DMS79 (cell line): ENCODE results near the gene RASSF10.
"Not testable (repeated sequence)": the region's sequence is repeated elsewhere in the genome, so short reads cannot be mapped to it uniquely, and the experiment has no call there.

ENCODE experiments used
- DNase-seq: peaks from one replicate; lab custom pipeline; 2025; lab: John Stamatoyannopoulos, UW

Gene RASSF10

DNA sequence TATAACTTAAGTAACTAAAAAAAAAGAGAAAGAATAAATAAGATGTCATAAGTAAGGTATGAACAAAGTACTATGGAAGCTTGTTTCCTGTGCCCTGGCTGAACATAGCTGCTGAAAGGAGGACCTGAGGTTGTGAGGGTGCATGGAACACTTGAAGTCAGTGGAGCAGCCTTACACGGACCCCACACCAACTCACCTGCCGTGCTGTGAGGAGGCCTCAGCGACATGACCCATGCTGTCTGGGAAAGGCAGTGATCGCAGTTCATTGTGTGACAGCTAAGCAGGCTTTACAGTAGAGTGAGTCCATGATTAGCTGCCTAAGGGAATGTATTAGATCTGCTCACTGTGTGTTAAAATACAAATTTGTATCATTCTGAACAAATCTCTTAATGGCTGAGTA, 17.6 kb downstream of the RASSF10 start:
- DNase-seq, result no peak

DNA sequence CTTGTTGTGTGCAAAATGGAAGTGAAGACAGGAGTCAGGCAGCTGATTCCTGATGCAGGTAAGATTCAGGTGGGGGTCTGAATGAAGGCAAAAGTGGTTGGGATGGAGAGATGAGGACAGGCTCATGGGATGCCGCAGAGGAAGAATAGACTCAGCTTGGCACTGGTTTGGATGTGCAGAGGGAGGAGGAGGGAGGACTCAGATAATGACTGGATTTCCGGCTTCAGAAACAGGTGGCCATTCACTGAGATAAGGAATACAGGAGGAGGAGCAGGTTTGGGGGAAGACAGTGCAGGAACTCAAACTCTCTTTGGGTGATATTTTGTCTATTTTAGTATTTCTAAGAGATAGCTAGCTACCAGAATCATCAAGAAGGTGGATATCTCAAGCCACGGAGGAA, 19.2 kb downstream of the RASSF10 start:
- no peak for DNase-seq

DNA sequence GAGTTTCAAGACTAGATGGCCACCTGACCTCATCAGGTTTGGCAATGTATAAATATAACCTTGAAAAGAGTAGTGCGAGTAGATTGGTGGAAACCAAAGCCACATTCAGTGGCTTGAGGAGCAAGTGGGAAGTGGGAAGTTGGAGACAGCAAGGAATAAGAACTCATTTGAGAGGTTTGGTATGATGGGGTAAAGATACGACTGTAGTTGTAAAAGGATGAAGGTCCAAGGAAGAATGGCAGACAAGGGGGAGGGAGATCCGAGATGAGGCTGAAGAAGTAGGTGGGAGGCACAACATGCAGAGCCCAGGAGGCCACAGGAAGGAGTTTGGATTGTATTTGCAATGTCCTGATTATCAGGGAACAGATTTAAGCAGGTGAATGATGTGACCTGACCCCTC, 20.8 kb downstream of the RASSF10 start:
- no peak for DNase-seq

DNA sequence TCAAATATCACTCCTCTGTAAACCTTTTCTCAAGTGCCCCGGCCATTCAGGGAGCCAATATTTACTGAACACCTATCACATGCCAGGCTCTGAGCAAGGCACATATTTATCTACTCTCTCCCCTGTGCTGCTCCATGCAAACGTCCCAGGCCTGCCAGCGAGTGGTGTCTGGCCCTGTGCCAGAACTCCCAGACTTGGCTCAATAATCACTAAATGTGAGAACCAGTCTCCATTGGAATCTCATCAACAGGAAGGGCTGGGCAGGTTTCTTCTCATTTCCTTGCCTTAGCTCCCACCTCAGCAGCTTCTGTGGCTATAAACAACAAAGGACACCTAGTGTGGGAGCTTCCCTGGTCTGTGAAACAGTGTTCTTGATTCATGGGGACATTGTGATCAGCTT, 21.7 kb downstream of the RASSF10 start:
- no peak for DNase-seq

DNA sequence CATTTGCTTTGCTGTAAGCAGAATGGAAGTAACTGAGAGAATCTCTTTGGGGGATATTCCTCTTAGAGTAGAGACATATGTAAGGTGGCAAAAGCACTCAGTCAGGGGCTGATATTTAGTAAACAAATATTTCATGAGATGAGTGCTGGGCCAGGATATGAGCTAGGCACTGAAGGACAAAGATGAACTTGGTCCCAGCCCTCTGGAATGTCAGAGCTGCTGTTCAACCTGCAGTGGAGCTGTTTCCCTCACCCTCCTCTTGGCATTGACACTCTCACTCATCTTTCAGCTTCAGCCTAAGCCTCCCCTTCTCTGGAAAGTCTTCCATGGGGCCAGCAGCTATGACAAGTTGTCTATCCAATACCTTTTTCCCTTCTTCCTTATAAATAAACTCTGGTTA, 22.2 kb downstream of the RASSF10 start:
- DNase-seq, result no peak

DNA sequence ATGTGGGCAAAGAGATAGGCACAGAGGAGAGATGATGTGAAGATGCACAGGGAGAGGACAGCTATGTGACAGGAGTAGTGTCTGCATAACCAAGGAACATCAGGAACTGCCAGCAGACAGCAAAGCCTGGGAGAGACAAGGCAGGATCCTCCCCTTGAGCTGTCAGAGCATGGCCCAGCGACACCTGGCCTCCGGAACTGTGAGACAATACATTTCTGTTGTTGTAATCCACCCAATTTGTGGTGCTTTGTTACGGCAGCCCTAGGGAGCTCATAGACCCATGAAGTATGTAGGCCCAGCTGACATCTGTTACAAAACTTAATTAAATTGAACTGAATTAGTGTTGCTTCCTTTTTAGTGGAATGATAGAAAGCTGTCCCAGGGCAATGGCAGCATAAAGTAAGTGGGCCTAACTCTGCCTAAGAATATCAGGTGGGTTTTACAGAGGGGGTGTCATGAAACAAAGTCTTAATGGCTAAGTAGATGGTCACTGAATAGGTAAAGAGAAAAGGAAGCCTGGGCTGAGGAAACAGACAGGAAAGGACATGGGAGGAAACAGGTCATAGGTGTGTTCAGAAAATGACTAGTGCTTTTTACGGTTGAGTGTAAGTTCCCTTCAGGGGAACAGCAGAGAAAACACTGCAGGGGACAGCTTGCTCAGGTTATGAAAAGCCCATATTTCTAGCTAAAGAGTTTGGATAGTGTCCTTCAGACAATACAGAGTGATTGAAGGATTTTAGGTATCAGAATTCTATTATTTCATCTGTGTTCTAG, 24.8 kb downstream of the RASSF10 start:
- no peak for DNase-seq

DNA sequence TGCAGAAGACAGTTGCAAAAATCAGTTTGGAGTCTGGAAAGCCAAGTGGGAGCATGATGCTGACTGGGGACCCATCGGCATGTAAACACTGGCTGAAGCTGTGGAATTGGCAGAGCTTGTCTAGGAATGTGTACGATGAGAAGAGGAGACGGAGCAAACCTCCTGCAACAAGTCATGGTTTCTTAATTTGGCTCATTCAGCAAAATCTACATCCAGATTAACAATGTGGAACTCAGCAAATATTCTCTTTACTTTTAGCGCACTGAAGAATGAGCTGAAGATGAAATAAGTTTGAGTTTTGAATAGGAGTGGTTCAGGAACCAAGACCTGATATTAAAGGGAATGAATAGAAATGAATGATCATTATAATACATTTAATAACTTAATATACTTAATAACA, 26.6 kb downstream of the RASSF10 start:
- no peak for DNase-seq

DNA sequence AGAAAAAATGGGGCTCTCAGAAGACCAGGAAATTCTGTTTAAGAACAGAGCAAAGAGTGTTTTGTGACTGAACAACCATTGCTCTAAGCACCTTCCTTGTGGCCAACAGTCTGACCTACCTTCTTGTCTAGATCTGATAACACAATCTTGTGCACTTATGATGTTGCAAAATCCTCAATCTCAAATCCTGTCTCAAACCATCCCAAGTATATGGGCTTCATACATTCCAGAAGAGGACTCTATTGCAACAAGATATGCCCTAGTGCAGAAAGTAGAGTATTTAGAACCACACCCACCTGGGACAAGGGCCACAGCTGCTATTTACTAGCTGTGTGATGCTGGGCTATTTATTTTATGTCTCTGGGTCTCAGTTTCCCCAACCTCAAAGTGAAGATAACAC, 27.1 kb downstream of the RASSF10 start:
- DNase-seq, result no peak

DNA sequence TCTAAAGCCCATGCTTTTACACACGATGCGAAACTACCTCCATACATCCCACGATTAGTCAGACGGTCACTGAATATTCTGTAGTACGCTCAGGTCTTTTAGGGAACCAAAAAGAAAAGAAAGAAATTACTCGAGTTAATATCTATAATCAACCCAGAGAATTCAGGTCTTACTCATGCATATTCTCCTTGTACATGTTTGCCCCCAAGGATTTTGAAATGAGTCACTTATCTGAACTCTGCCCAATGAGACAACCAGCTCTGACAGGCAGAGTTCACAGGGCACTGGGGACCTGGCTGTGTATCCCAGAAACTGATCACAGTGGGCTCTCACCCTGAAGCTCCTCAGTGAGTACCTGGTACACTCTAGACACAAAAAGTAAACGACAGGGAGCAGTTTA, 29.2 kb downstream of the RASSF10 start:
- DNase-seq, result no peak

DNA sequence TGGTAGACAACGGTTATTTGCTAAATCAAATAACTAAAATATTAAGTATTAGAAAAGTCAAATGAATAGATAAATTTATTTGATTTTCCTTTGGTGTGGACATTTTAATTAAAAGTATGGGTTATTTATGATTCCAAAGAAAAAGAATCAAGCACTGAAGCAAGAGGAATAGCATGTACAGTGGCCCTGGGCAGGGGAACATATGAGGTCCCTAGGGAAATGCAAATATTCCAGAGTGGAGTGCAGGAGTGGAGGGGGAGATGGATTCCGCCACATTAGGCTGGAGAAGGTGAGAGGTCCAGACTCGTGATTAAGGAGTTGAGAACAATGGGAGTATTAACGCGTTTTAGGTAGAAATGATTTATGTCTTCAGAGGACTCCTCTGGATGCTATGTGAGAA, 30.0 kb downstream of the RASSF10 start:
- DNase-seq, result no peak

DNA sequence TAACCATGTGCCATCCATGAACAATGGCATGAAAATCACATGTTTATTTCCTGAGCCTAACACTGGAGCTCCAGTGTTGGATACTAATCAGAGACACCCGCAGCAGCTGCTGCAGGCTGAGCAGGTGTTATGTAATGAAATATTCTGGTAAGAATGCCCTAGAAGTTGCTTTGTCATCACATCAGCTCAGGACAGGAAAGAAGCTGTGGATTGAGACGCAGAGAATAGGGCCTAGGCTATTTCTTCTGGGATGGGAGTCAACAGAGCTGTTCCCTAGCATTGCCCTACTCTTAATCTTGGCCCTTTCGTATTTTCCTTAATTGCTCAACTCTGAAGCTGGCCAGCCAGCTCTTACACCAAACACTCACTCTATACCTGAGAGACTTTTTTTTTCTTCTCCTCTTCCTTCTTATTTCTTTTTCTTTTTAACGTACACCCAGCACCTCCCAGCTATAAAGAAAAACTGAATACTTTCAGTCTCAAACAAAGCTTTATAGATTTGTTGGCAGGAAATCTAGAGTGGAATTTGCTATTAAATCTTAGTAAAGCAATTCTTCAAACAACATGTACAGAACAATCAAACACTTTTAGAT, 31.9 kb downstream of the RASSF10 start:
- no peak for DNase-seq

DNA sequence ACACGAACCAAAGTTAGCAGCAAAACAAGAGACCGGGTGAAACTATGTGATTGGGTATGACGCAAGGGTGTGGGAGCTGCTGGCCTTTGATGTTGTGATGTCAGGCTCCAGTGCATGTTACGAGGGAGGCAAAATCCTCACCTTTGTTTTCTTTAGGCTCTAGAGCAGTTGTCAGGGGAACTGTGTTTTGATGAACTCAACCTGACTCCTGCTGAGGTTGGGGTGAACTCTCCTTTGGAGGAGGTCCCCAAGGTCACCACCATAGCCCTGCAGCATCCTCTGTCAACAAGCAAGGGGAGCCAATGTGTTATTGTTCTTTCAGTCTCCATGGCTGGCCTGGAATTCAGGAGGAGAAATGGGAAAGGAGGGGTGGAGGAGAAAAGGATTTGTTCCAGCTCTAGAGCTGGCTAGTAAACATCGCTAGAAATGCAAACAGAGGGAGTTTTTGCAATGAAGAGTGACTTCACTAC, 33.8 kb downstream of the RASSF10 start:
- peak; percentile 37 for DNase-seq

DNA sequence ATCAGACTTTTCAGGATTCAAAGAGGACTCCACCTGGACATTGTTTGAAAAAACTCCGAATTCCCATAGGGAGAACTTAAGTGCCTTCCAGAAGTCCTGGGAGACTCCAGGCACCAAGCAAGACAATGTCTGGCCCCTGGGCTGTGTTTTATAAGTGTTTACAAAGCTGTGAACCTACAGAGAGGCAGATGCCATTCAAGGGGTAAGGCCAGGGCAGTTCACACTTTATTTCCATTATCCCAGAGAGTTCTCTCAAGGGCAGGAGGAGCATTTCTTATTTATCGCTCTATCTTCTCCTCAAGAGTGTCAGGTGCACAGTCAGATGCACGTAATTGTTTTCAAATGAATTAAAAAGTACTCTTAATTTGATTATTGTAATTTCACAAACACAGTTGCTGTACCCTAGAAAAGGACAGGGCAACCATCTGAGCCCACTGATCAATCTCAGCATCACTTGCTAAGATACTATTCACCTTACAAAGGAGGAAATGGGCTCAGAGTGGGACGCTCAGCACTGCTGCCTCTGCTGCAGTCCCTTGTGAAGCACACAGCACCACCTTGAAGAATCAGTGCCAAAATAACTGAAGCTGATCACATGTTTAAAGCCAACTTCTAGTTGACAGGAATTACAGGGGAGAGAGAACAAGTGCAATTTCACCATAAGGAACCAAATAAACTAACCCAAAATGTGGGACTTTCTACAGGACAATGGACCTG, 35.0 kb downstream of the RASSF10 start:
- DNase-seq, result peak; percentile 21

DNA sequence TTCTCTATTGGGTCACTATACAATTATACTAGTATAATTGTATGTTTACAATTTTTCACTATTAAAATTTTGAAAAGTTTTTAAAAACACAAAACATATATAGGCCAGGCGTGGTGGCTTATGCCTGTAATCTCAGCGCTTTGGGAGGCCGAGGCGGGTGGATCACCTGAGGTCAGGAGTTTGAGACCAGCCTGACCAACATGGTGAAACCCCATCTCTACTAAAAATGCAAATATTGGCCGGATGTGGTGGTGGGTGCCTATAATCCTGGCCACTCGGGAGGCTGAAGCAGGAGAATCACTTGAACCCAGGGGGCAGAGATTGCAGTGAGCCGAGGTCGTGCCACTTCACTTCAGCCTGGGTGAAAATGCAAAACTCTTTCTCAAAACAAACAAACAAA, 36.0 kb downstream of the RASSF10 start:
- DNase-seq, result not testable (repeated sequence)

DNA sequence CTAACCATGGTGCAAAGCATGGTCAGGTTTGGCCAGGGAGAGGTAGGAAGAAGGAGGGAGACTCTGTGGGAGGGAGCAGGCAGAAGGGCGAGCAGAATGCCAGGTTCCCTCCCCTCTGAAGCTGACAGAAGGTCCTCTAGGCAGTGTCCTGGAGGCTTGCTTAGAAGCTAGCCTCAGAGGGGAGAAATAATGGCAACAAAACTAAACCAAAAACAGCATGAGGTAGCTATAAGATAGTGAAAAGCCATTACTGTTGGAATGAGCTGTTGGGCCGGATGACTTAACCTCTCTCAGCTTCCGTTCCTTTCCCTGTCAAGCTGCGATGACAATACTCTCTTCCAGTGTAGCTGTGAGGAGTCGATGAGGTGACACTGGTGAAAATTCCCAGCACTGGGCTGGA, 36.6 kb downstream of the RASSF10 start:
- no peak for DNase-seq

DNA sequence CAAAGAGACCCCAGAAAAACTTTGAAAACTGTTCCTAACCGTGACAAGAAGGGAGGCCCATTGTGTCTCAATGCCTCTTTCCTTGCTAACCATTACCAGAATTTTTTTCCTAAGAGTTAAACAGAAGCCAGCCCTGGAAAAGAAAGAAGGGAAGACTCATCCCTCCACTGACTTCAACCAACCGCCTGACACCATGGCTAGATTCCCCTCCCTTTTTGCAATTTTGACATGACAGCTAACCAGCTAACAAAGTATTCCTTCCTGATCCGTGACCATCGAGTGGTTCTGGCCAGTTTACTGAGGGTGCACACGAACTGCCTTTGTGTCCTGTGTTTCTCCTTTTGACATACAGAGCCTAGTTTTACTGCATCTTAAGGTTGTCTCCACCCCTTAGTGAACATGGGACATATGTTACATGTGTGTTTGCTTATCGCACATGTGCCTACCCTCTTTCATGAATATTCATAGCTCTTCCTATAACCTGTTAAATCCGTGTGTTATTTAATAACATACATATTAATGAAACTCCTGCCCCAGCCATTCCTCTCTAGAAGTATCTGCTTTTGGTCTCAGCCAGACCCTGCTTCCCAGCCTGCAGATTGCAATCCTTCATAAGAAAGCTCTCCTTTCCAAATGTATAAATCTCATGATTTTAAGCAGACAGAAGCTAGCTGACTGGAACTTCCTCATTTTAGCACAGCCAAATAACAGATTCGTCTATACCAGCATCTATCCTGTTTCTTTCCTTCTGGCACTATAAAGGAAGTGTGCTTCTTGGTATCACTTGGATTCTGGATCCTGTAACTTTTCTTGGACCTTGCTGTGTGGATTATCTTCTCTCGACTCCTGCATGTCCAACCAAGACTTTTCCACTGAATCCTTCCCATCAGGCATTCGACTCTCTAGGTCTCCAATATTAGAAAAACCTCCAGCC, 37.8 kb downstream of the RASSF10 start:
- no peak for DNase-seq

DNA sequence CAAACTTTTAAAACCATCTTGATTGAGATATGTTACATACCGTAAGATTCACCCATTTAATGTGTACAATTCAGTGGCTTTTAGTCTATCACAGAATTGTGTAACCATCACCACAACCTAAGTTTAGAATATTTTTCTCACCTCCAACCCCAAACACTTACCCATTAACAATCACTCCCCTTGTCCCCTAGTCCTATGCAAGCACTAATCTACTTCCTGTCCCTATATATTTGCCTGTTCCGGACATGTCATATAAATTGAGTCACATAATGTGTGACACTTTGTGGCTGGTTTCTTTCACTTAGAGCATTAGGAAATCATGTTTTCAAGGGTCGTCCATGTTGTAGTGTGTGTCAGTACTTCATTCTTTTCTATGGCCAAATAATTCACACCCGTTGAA, 38.8 kb downstream of the RASSF10 start:
- no peak for DNase-seq

DNA sequence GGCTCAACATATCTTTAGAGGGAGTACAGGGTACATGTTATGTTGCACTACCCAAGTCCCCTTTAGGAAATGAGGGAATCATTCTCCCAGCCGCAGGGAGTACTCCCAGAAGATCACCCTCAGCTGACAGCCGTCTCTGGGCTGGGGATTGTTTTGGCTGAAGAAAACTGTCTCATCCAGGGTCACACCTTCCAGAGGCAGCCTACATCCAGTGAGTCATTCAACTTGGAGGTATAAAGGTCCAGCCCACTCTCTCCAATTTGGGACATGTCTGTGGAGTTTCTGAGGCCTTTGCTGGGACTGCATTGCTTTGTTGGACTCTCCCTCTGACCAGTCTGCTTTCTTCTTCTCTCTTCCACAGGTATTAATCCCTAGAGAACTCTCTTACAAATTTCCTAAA, 42.1 kb downstream of the RASSF10 start:
- DNase-seq, result no peak

DNA sequence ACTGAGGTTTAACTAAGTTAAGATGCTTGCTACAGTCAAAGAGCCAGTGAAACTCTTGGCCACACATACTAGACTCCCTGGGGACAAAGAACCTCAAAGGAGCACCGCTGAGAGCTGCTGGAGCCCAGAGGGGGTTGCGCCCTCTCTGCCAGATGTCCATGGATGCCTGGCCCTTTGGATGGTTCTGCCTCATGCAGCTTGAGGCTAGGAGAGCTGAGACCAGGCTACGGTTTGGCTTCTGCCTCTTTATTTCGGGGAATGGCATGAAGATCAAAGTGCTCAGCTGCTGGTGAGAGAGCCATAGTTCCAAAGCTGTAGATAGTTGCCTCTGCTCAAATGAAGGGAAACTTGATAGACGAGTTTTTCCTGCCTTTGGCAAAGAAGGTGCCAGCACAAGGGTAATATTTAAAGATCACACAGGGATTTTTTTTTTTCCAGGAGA, 43.0 kb downstream of the RASSF10 start:
- peak; percentile 41 for DNase-seq

DNA sequence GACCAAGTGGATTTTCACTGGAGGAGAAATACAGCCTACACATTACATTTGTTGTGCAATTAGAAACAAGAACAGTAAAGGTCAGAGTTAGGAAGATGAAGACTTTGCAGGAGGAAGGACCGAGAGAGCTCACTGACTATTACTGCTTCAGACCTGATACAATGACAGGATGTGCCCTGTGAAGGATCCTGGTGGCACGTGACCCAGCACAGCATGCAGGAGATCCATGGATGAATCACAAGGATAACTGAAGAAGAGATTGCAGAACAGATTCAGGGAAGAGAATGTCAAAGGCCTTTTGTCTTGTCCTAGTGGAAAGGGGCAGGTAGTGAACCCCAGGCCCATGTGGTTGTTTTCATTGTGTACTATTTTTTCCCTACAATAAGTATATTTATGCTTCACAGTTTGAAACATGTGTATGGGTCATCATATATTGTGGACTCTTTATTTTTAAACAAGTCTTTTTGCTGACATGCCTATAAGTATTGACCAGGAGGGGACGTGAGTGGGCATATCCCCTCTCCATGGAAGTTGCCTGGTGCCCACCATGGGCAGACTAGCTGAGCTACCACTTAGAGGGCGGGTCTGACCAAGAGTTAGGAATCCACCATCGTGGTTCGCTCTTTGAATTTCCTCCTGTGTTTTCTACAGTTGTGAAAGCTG, 44.3 kb downstream of the RASSF10 start:
- DNase-seq, result no peak

DNA sequence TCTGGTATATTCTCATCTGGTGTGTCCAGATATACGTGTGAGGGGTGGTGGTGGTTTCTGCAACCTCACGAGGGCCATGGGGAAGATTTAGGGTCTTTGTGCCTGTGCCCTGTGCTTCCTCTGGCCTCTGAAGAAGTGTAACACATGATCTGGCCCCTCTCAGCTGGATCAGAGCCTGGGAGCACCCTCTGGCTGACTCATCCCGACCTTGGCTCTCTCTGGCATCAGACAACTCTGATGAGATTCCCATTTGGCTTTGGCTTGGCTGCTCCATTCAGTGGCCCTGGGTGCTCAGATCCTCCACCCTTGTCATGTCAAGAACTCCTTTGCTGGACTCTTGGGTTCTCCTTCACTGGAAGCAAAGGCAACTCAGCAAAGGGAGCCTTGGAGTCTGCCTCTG, 45.2 kb downstream of the RASSF10 start:
- no peak for DNase-seq

DNA sequence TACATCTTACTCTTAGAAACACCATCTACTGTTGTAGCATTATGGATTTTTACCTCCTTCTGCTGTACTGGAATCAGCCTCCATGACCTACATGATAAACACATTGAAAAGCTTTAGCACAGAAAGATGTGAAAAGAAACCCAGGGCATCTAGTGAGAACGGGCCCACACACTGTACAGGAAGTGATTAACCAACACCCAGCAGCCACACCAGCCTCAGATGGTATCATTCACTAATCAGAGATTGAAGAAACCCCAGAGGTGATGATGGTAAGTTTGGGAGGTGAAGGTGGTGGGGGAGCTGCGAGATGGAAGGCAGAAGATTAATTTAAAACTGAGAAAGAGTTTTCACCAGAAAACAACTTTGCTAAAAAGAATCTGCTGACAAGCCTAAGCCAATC, 46.1 kb downstream of the RASSF10 start:
- DNase-seq, result no peak
